Measurements from ENCODE around the gene CAMP. TPM values are rescaled to one million over a fixed set of nuclear protein-coding genes. Genes with fewer than 3 reads are reported as not detected.

Gene CAMP
- total and polyA plus RNA-seq, 2 of the 13 experiments (the other 11 are each of a cell fraction or from before 2014, with no cell fraction given) = not detected

- peak; percentile 75 for TF ChIP-seq ZNF687 (CRISPR knock-in tag; IDR thresholded peaks at IDR 0.05)
- no peak for TF ChIP-seq HNRNPK (IDR thresholded peaks at IDR 0.05; ENCODE audit: low read depth, low read length, poor library complexity, severe bottlenecking)
- peak; percentile 85 for TF ChIP-seq PBX2 (CRISPR knock-in tag; IDR thresholded peaks at IDR 0.05)
- TF ChIP-seq ZNF776 (CRISPR knock-in tag; IDR thresholded peaks at IDR 0.05) = 0 out of 2 replicates have a peak, but pooled peaks have one; percentile 25
- no peak for TF ChIP-seq HHEX (CRISPR knock-in tag; IDR thresholded peaks at IDR 0.05)
- TF ChIP-seq TBX3 (IDR thresholded peaks at IDR 0.05; ENCODE audit: borderline replicate concordance) = no peak
- no peak for TF ChIP-seq MBNL3 (CRISPR knock-in tag; conservative IDR thresholded peaks at IDR 0.05)
- TF ChIP-seq NFYB (CRISPR knock-in tag; IDR thresholded peaks at IDR 0.05) = peak; percentile 94
- TF ChIP-seq ZFP62 (CRISPR knock-in tag; IDR thresholded peaks at IDR 0.05) = no peak
- peak; percentile 57; the same call in 1 of the 2 replicates for TF ChIP-seq ZNF124 (CRISPR knock-in tag; IDR thresholded peaks at IDR 0.05)
- TF ChIP-seq ASH2L (IDR thresholded peaks at IDR 0.05; ENCODE audit: insufficient read length, low read depth, low read length) = peak; percentile 74
- TF ChIP-seq ISL2 (CRISPR knock-in tag; IDR thresholded peaks at IDR 0.05) = peak; percentile 16; the same call in 1 of the 2 replicates
- TF ChIP-seq ATAD3A (CRISPR knock-in tag; IDR thresholded peaks at IDR 0.05) = no peak
- TF ChIP-seq SPEN (CRISPR knock-in tag; IDR thresholded peaks at IDR 0.05; ENCODE audit: low read depth) = peak; percentile 74; the same call in 1 of the 2 replicates
- TF ChIP-seq POLR2G (IDR thresholded peaks at IDR 0.05; ENCODE audit: low read depth, low read length) = peak; percentile 75
- 0 out of 2 replicates have a peak, but pooled peaks have one; percentile 11 for TF ChIP-seq ZNF772 (CRISPR knock-in tag; IDR thresholded peaks at IDR 0.05)
- TF ChIP-seq EP300 (IDR thresholded peaks at IDR 0.05; ENCODE audit: low read depth in 2 of 2, low read length in 2 of 2) = 0 out of 4 replicates have a peak, but pooled peaks of 1 of the 2 experiments have one; percentile 7
- TF ChIP-seq EP300 (CRISPR knock-in tag; IDR thresholded peaks at IDR 0.05; ENCODE audit: borderline replicate concordance) = no peak
- TF ChIP-seq TBX2 (CRISPR knock-in tag; IDR thresholded peaks at IDR 0.05; ENCODE audit: borderline replicate concordance) = peak; percentile 47; the same call in 1 of the 2 replicates
- peak; percentile 68 for TF ChIP-seq DMAP1 (CRISPR knock-in tag; IDR thresholded peaks at IDR 0.05)
- TF ChIP-seq ATF5 (CRISPR knock-in tag; IDR thresholded peaks at IDR 0.05; ENCODE audit: low read depth) = no peak
- 0 out of 2 replicates have a peak, but pooled peaks have one; percentile 11 for TF ChIP-seq TBP (CRISPR knock-in tag; IDR thresholded peaks at IDR 0.05)
- TF ChIP-seq KAT8 (CRISPR knock-in tag; IDR thresholded peaks at IDR 0.05) = peak; percentile 84
- TF ChIP-seq HDAC1 (CRISPR knock-in tag; IDR thresholded peaks at IDR 0.05) = peak; percentile 97
- 0 out of 2 replicates have a peak, but pooled peaks have one; percentile 7 for TF ChIP-seq SOX5 (CRISPR knock-in tag; IDR thresholded peaks at IDR 0.05; ENCODE audit: borderline replicate concordance)
Observed at GRCh38 chr3:48188266-48189201, 34.8 kb upstream of the CAMP start, which contains the start of gene CDC25A (continued).

Data from HepG2 (cell line).